HCT116 (cell line): ENCODE measurements around the gene FSD1. TPM values are rescaled to one million over a fixed set of nuclear protein-coding genes. Genes with fewer than 3 reads are reported as not detected.

ENCODE experiments used
- ATAC-seq: fragments of 200-7000 bp; cut with Tn5 transposase; 2 replicates; pipeline ENCODE4 v1.9.1; 2020; ENCODE audit warnings: mild to moderate bottlenecking, moderate library complexity
- BruUV-seq: library from RNA; stranded (reverse); fragments of 400-500 nt; replicated peaks from 2 replicates; lab custom pipeline; 2021; lab: Mats Ljungman, UMichigan
- CTCF ChIA-PET: fragments of 300-600 bp; sonication (Branson Sonifier 250); formaldehyde crosslinking; loops from one replicate; lab custom pipeline; 2021; ENCODE audit warnings: antibody characterized with exemption; lab: Charles Lee
- POLR2A ChIA-PET: fragments of 300-600, 350-600 bp; sonication (Branson Sonifier 250); formaldehyde crosslinking; loops from one replicate; lab custom pipeline; 2021; ENCODE audit warnings: antibody characterized with exemption; lab: Charles Lee
- RAD21 ChIA-PET, 2 experiments: fragments of 300-600 bp; sonication (Branson Sonifier 250); formaldehyde crosslinking; loops; one replicate each; lab custom pipeline; 2023; ENCODE audit warnings: low total read pairs in 2 of 2; ENCODE audit not compliant: uncharacterized antibody in 2 of 2, unreplicated experiment in 2 of 2, low non-redundant PET in 1 of 2; lab: Charles Lee
- DNase-seq: peaks from one replicate; pipeline ENCODE4 v3.0.0-alpha.2; 2010; ENCODE audit warnings: low read depth, low spot score
- H2AFZ ChIP-seq: fragments of 200-600 bp; shearing (Covaris generic), sonication (generic); 2 replicates; pipeline ENCODE4 v1.6.1; 2017; ENCODE audit warnings: low read depth, mixed run types, mixed read lengths, antibody characterized with exemption, low read length; ENCODE audit not compliant: poor library complexity, severe bottlenecking
- H3K27ac ChIP-seq: 2 replicates; pipeline ENCODE4 v1.5.1; 2012; ENCODE audit warnings: low read depth, low read length
- H3K27me3 ChIP-seq: fragments of 200-600 bp; sonication (generic); 2 replicates; pipeline ENCODE4 v1.6.1; 2016; ENCODE audit warnings: mixed run types, low read length, mixed read lengths; ENCODE audit not compliant: insufficient read depth
- H3K36me3 ChIP-seq, 2 experiments: fragments of 200-500 bp in 1 of 2; fragments of 200-600 bp in 1 of 2; sonication (Bioruptor generic) in 1 of 2; sonication (generic) in 1 of 2; 2 replicates each; pipeline versions ENCODE4 v1.5.1 to v1.6.1; 2014 to 2016; ENCODE audit warnings: low read length in 2 of 2, inconsistent platforms in 1 of 2, mixed read lengths in 1 of 2, mixed run types in 1 of 2; ENCODE audit not compliant: insufficient read depth in 2 of 2, control insufficient read depth in 1 of 2
- H3K4me1 ChIP-seq, 2 experiments: fragments of 200-600 bp in 1 of 2; sonication (generic) in 1 of 2; 2 replicates each; pipeline versions ENCODE4 v1.5.1 to v1.6.1; 2012 to 2017; ENCODE audit warnings: low read length in 2 of 2, inconsistent platforms in 1 of 2, mild to moderate bottlenecking in 1 of 2, mixed read lengths in 1 of 2, mixed run types in 1 of 2, moderate library complexity in 1 of 2; ENCODE audit not compliant: insufficient read depth in 2 of 2, control insufficient read depth in 1 of 2
- H3K4me2 ChIP-seq: fragments of 200-600 bp; sonication (generic); 2 replicates; pipeline ENCODE4 v1.6.1; 2017; ENCODE audit warnings: mixed run types, low read length, mixed read lengths
- H3K4me3 ChIP-seq, 2 experiments: fragments of 200-600 bp in 1 of 2; sonication (generic) in 1 of 2; replicated peaks in 1 of 2; 2 replicates each; pipeline ENCODE4 v1.5.1; 2011 to 2016; ENCODE audit warnings: low read length in 2 of 2, control low read depth in 1 of 2, low read depth in 1 of 2, mild to moderate bottlenecking in 1 of 2, mixed read lengths in 1 of 2, mixed run types in 1 of 2
- H3K79me2 ChIP-seq: fragments of 200-600 bp; sonication (generic); 2 replicates; pipeline ENCODE4 v1.6.1; 2017; ENCODE audit warnings: mild to moderate bottlenecking, mixed run types, low read length, moderate library complexity, mixed read lengths; ENCODE audit not compliant: insufficient read depth
- H3K9ac ChIP-seq: fragments of 200-600 bp; sonication (generic); 2 replicates; pipeline ENCODE4 v1.6.1; 2016; ENCODE audit warnings: low read length, mixed read lengths
- H3K9me2 ChIP-seq: fragments of 200-600 bp; sonication (generic), shearing (Covaris generic); 2 replicates; pipeline ENCODE4 v1.6.1; 2017; ENCODE audit warnings: mixed run types, mild to moderate bottlenecking, moderate library complexity; ENCODE audit not compliant: insufficient read depth
- H3K9me3 ChIP-seq, 2 experiments: fragments of 200-500 bp in 1 of 2; fragments of 200-600 bp in 1 of 2; sonication (Bioruptor generic) in 1 of 2; sonication (generic) in 1 of 2; 2 replicates each; pipeline ENCODE4 v1.6.1; 2014 to 2017; ENCODE audit warnings: low read length in 2 of 2, mixed read lengths in 2 of 2, inconsistent platforms in 1 of 2, low read depth in 1 of 2, mild to moderate bottlenecking in 1 of 2, mixed run types in 1 of 2, moderate library complexity in 1 of 2; ENCODE audit not compliant: control insufficient read depth in 1 of 2, insufficient read depth in 1 of 2
- H4K20me1 ChIP-seq: fragments of 200-600 bp; sonication (generic), shearing (Covaris generic); 2 replicates; pipeline ENCODE4 v1.6.1; 2017; ENCODE audit warnings: mixed run types, mild to moderate bottlenecking, moderate library complexity; ENCODE audit not compliant: insufficient read depth
- ATF3 ChIP-seq: IDR thresholded peaks from 2 replicates; pipeline ENCODE4 v1.6.1; 2012
- CBX3 ChIP-seq: IDR thresholded peaks from 2 replicates; pipeline ENCODE4 v1.6.1; 2012; ENCODE audit warnings: low read depth
- EGR1 ChIP-seq: IDR thresholded peaks from 2 replicates; pipeline ENCODE4 v1.6.1; 2012; ENCODE audit warnings: low read depth
- ELF1 ChIP-seq: IDR thresholded peaks from 2 replicates; pipeline ENCODE4 v1.6.1; 2012; ENCODE audit warnings: low read depth, borderline replicate concordance
- EZH2phosphoT487 ChIP-seq: fragments of 200-600 bp; IDR thresholded peaks from 2 replicates; pipeline ENCODE4 v1.6.1; 2018; ENCODE audit warnings: antibody characterized with exemption, borderline replicate concordance
- FOSL1 ChIP-seq: IDR thresholded peaks from 2 replicates; pipeline ENCODE4 v1.6.1; 2012; ENCODE audit warnings: low read depth
- JUND ChIP-seq: IDR thresholded peaks from 2 replicates; pipeline ENCODE4 v1.6.1; 2012
- POLR2A ChIP-seq: IDR thresholded peaks from 2 replicates; pipeline ENCODE4 v1.7.0; 2011; ENCODE audit warnings: borderline replicate concordance; ENCODE audit not compliant: insufficient read depth, insufficient read length; ENCODE audit errors: extremely low read depth
- REST ChIP-seq: IDR thresholded peaks from 2 replicates; pipeline ENCODE4 v1.6.1; 2012; ENCODE audit warnings: low read depth
- SP1 ChIP-seq: IDR thresholded peaks from 2 replicates; pipeline ENCODE4 v1.6.1; 2012; ENCODE audit warnings: low read depth
- TCF7L2 ChIP-seq: IDR thresholded peaks from 2 replicates; pipeline ENCODE4 v1.7.0; 2011; ENCODE audit warnings: borderline replicate concordance, inconsistent platforms; ENCODE audit not compliant: insufficient read depth, insufficient read length; ENCODE audit errors: extremely low read depth
- intact Hi-C: fragments of 100-400 bp; cut with micrococcal nuclease; formaldehyde crosslinking; loops from 2 replicates; pipeline ENCODE4 v1.10.0; 2022
- total RNA-seq: library from RNA; stranded (reverse); gene quantifications from one replicate; pipeline ENCODE4 v1.2.1, GENCODE V29; 2021; ENCODE audit not compliant: unreplicated experiment

FSD1 gene
- total RNA-seq, 1 experiment from 2014 or later: 20.1 TPM

- Histone ChIP-seq H3K4me2 (no peak overlapping the region), H2AFZ (no peak overlapping the region), H3K9ac (no peak overlapping the region), H3K4me1 (no peaks in the 10 kb centered on the region), H3K9me2 (no peaks in the 10 kb centered on the region), H4K20me1 (no peaks in the 10 kb centered on the region)
- BruUV-seq: no TSS peak
- CTCF ChIA-PET: interaction anchor here (1.1 kb wide), 1 partner anchor 87 kb away, joined by 4 read pairs; no protein-coding TSS in a partner anchor
- RAD21 ChIA-PET: no interaction called here
- POLR2A ChIA-PET: interaction anchor here (0.6 kb wide), 1 partner anchor 108 kb away, joined by 3 read pairs; the partner anchor contains the start of gene YJU2
- no peak for TF ChIP-seq EZH2phosphoT487
- no peak for TF ChIP-seq POLR2A
- TF ChIP-seq EGR1: no peak
- no peak for TF ChIP-seq ATF3
- no peak for TF ChIP-seq FOSL1
- TF ChIP-seq SP1: no peak
- no peak for TF ChIP-seq ELF1
- no peak for TF ChIP-seq CBX3
- no peak for TF ChIP-seq JUND
- TF ChIP-seq REST: no peak
- no peak for TF ChIP-seq TCF7L2
- TF ChIP-seq, all 23 proteins: peak for 0
- Histone ChIP-seq H3K79me2 (no peaks in the 10 kb centered on the region), H3K27me3 (no peaks in the 10 kb centered on the region), H3K4me3 (no peak overlapping the region), H3K27ac (no peak overlapping the region; the same call in 1 of the 2 replicates), H3K9me3 (no peaks in the 10 kb centered on the region), H3K36me3 (peaks cover 3 to 4% of the 10 kb centered on the region in 2 experiments; a peak in 2 of 4 replicates)
- ATAC-seq (no peak), DNase-seq (no peak)
- intact Hi-C loops: no loop called here
These were observed 49.9 kb downstream of the FSD1 start for GRCh38 chr19:4354282-4354681.
